PFSK-1 (cell line): ENCODE measurements around the gene MAN1C1.

Experiments used
- POLR2AphosphoS5 ChIP-seq: IDR thresholded peaks from 2 replicates; pipeline ENCODE4 v1.6.1; 2012; ENCODE audit warnings: low read depth, mild to moderate bottlenecking, control low read depth, low read length, moderate library complexity
- TAF1 ChIP-seq: IDR thresholded peaks from 2 replicates; pipeline ENCODE4 v1.6.1; 2012; ENCODE audit warnings: low read length, control low read depth, borderline replicate concordance; ENCODE audit not compliant: insufficient read depth
- TF ChIP-seq, protein P1 (sequence below), 2 experiments: IDR thresholded peaks; 2 replicates each; pipeline versions ENCODE4 v1.6.1 to v1.8.0; 2011 to 2012; ENCODE audit warnings: low read depth in 2 of 2, low read length in 2 of 2, control low read depth in 1 of 2, inconsistent platforms in 1 of 2, mild to moderate bottlenecking in 1 of 2, moderate library complexity in 1 of 2; ENCODE audit not compliant: insufficient read depth in 1 of 2

- no peak for TF ChIP-seq POLR2AphosphoS5
- TF ChIP-seq TAF1 = no peak
- TF ChIP-seq, protein P1, sequence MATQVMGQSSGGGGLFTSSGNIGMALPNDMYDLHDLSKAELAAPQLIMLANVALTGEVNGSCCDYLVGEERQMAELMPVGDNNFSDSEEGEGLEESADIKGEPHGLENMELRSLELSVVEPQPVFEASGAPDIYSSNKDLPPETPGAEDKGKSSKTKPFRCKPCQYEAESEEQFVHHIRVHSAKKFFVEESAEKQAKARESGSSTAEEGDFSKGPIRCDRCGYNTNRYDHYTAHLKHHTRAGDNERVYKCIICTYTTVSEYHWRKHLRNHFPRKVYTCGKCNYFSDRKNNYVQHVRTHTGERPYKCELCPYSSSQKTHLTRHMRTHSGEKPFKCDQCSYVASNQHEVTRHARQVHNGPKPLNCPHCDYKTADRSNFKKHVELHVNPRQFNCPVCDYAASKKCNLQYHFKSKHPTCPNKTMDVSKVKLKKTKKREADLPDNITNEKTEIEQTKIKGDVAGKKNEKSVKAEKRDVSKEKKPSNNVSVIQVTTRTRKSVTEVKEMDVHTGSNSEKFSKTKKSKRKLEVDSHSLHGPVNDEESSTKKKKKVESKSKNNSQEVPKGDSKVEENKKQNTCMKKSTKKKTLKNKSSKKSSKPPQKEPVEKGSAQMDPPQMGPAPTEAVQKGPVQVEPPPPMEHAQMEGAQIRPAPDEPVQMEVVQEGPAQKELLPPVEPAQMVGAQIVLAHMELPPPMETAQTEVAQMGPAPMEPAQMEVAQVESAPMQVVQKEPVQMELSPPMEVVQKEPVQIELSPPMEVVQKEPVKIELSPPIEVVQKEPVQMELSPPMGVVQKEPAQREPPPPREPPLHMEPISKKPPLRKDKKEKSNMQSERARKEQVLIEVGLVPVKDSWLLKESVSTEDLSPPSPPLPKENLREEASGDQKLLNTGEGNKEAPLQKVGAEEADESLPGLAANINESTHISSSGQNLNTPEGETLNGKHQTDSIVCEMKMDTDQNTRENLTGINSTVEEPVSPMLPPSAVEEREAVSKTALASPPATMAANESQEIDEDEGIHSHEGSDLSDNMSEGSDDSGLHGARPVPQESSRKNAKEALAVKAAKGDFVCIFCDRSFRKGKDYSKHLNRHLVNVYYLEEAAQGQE (IDR thresholded peaks at IDR 0.05; ENCODE audit: insufficient read depth in 1 of 2, low read depth in 2 of 2, low read length in 2 of 2) = no peak
These were observed 116.7 kb downstream of the MAN1C1 start for GRCh38 chr1:25733271-25733670.
